Neuron (in vitro differentiated cells): ENCODE measurements around the gene DMRT2.

ENCODE experiments used
- H2AFZ ChIP-seq: one replicate; pipeline ENCODE4 v1.6.1; 2013; ENCODE audit warnings: low read depth, mild to moderate bottlenecking, inconsistent platforms, low read length, moderate library complexity
- H3K27me3 ChIP-seq: one replicate; pipeline ENCODE4 v1.6.1; 2013; ENCODE audit warnings: low read length; ENCODE audit not compliant: insufficient read depth
- H3K36me3 ChIP-seq: one replicate; pipeline ENCODE4 v1.6.1; 2013; ENCODE audit warnings: low read length; ENCODE audit not compliant: insufficient read depth
- H3K4me1 ChIP-seq: one replicate; pipeline ENCODE4 v1.6.1; 2013; ENCODE audit warnings: low read length; ENCODE audit not compliant: insufficient read depth
- H3K4me3 ChIP-seq: 2 replicates; pipeline ENCODE4 v1.5.1; 2013; ENCODE audit warnings: mild to moderate bottlenecking, low read length, moderate library complexity
- H3K9me3 ChIP-seq: one replicate; pipeline ENCODE4 v1.6.1; 2013; ENCODE audit warnings: low read length

The DMRT2 gene

DNA sequence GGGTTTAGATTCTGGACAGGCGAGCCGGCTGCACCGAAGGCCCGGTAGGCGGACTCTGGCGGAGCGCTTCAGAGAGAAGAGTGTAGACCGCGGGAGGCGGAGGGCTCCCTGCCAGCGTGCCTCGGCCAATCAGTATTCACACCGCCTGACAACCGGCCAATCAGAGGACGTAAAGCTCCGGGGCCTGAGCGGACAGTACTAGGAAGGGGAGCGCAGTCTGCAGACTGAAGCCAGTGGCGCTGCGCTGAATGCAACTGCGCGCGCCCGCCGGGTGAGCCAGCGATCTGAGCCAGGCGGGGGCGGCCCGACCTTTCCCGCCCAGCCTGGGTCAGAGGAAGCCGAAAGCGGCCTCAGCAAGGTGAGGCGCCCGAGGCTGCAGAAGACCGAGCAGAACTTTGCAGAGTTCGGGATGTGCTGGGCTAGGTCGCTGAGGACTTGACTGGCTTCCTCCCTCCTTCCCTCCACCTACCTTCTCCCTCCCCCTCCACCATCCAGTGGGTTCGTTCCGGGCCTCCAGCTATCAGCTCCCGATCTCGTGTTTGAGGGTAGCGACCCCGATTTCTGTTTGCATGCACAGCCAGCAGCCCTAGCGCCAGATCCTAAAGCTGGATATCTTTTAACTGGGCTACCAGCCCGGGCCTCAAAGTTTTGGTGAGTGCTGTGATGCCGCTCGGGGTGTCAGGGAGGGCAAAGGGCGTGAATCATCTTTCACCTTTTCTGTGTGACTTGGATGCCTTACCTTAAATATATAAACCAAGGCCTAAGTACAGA lies at the start of gene DMRT2:
TSS of gene DMRT2 (plus strand) at position 233 of the 771 bp plus-strand sequence. CDS start 1,257 bp downstream, outside the sequence.
- no peak within 1 kb of the TSS for H2AFZ ChIP-seq
- peak within 1 kb of the TSS; percentile 25 for H3K4me3 ChIP-seq
- H3K4me1 ChIP-seq = peaks cover 3% of the 10 kb centered on the region
- H3K9me3 ChIP-seq = peaks cover 13% of the 10 kb centered on the region
- H3K36me3 ChIP-seq = no peaks in the 10 kb centered on the region
- H3K27me3 ChIP-seq = peaks cover 91% of the 10 kb centered on the region

DNA sequence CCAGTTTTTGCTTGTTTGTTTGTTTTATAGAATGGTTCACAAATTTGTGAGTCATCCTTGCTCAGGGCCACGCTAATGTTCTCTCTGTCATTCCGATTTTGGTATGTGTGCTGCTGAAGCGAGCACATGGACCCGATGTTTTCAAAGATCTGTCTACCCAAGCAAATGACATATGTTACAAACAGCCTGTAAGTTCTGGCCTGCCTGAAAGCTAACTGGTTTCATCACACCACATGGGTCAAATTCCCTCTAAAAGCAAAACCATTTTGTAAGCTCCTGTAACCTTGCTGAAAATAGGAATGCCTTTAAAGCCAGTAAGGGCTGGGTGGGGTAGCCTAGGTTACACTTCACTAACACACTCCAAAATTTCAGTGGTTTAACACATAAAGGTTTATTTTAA lies 48.3 kb upstream of the DMRT2 start:
- Histone ChIP-seq H3K4me1 (no peaks in the 10 kb centered on the region), H3K27me3 (no peaks in the 10 kb centered on the region), H3K9me3 (no peaks in the 10 kb centered on the region), H3K36me3 (no peaks in the 10 kb centered on the region), H3K4me3 (no peak overlapping the region), H2AFZ (no peak overlapping the region)

DNA sequence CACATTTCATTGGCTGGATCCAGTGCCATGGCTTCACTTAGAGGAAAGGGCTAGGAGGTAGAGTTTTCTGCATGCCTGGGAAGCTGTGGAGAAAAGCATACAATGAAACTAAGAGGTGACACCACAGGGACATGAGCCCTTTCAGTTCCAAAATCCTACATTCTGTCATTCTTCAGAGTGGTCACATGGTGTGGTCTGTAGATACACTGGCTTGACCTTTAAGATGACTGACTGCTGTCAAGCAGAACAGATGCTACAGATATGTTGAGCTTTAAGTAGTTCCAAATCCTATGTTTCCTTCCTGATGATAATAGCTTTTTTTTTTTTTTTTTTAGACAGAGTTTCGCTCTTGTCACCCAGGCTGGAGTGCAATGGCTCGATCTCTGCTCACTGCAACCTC lies 47.5 kb upstream of the DMRT2 start:
- H3K4me1 ChIP-seq = no peaks in the 10 kb centered on the region
- no peak overlapping the region for H3K4me3 ChIP-seq
- no peaks in the 10 kb centered on the region for H3K36me3 ChIP-seq
- H3K27me3 ChIP-seq = no peaks in the 10 kb centered on the region
- no peaks in the 10 kb centered on the region for H3K9me3 ChIP-seq
- no peak overlapping the region for H2AFZ ChIP-seq

DNA sequence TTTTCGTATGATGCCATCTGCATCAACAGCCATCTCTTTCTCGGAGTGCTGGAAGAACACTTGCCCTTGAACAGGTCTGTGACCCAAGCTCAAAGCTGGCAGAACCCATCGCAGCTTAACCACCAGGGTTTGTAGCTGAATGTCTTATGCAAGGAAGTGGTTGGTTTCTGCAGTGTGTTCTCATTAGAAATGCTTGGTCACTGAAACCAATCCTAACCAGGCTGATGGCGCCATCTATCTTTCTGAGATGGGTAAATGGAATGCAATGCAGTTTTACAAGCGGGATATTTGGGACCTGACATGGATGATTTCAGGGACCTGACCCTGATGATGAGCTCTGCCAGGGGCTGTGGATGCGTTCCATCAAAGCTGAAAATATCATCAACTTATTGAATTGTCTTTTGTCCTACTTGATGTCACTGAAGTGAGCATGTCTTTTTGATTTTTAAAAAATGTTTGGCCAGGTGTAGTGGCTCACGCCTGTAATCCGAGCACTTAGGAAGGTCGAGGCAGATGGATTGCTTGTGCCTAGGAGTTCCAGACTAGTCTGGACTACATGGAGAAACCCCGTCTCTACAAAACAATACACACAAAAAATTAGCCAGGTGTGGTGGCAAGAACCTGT lies 45.0 kb upstream of the DMRT2 start:
- Histone ChIP-seq H2AFZ (no peak overlapping the region), H3K36me3 (no peaks in the 10 kb centered on the region), H3K9me3 (no peaks in the 10 kb centered on the region)

DNA sequence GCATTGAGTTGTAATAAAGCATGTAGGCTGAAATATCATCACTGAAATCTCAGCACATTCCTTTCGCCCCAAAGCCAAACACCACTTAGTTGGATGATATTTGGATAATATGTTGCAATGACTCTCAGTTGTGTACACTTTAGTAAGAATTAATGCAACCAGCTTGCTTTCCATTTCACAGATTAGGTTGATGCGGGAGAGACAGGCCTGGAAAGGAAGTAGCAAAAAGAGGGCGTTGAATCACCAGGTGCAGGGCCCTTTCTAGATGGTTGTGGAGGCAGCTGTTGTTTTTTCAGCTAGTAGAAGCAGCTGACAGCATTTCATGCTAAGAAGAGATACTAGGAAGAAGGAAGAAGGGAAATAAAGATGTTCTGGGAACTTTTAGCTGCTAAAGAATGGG lies 42.8 kb upstream of the DMRT2 start:
- no peak overlapping the region for H3K4me3 ChIP-seq
- H3K27me3 ChIP-seq = no peaks in the 10 kb centered on the region
- H3K9me3 ChIP-seq = no peaks in the 10 kb centered on the region
- H2AFZ ChIP-seq = no peak overlapping the region
- no peaks in the 10 kb centered on the region for H3K4me1 ChIP-seq
- no peaks in the 10 kb centered on the region for H3K36me3 ChIP-seq

More for the DNA sequence above, 45.0 kb upstream of the DMRT2 start:
- Histone ChIP-seq H3K27me3 (no peaks in the 10 kb centered on the region), H3K4me3 (no peak overlapping the region), H3K4me1 (no peaks in the 10 kb centered on the region)

DNA sequence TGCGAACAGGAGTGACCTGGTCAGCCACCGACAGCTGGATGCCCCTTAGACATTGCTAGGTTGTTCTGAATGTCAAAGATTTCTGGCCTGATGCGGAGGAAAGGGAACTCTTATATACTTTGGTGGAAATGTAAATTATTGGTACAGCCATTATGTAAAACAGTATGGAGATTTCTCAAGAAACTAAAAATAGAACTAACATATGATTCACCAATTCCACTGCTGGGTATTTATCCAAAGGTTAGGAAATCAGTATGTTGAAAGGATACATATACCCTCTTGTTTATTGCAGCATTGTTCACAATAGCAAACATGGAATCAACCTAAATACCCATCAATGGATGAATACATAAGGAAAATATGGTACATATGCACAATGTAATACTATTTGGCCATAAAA lies 41.9 kb upstream of the DMRT2 start:
- Histone ChIP-seq H2AFZ (no peak overlapping the region), H3K9me3 (no peaks in the 10 kb centered on the region), H3K4me1 (no peaks in the 10 kb centered on the region), H3K27me3 (no peaks in the 10 kb centered on the region), H3K4me3 (no peak overlapping the region), H3K36me3 (no peaks in the 10 kb centered on the region)

DNA sequence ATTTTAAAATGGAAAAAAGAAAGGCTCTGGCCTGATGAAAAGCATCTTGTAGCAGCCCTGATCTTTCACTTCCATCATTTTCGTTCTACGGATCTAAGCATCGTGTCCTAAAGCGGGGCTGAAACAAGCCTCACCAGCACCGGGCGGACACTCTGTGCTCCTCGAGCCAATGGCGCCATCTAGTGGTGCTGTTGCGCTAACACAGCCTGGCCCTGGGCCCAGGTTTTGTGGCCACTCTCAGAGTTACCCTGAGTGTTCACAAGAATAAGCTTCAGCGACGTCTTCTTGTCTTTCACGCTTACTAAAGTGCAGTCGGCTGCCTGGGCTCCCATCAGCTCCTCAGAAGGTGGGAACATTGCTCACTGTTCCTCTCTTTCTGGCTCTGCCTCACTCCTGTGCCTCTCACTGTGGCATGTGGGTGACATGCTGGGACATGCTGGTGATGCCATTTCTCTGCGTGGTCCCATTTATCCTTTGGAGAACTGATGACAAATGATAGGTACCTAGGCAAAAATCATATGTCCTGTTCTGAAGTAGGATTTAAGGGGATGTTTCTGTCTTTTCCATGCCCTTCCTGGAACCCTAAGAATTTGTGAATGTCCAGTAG lies 41.0 kb upstream of the DMRT2 start:
- Histone ChIP-seq H3K27me3 (no peaks in the 10 kb centered on the region), H3K4me3 (no peak overlapping the region), H3K9me3 (no peaks in the 10 kb centered on the region), H2AFZ (no peak overlapping the region), H3K4me1 (no peaks in the 10 kb centered on the region), H3K36me3 (no peaks in the 10 kb centered on the region)

DNA sequence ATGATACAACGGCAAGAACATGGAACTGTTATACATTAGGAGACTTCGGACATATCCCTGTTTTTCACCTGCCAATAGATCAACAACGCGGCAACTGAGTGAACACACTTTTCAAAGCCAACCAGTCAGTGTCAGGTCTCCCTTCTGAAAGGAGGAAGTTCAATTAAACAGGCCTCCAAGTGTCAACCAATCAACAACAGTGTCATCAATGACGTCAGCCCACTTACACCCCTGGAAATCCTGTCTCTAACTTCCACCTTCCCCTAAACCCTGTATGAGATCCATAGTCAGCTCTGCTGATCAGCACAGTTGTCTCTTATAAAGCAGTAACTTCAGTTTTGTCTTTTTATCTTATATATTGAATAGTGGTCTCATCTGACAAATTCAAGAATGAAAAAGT lies 37.1 kb upstream of the DMRT2 start:
- no peaks in the 10 kb centered on the region for H3K9me3 ChIP-seq
- no peak overlapping the region for H2AFZ ChIP-seq
- H3K4me3 ChIP-seq = no peak overlapping the region
- no peaks in the 10 kb centered on the region for H3K27me3 ChIP-seq
- no peaks in the 10 kb centered on the region for H3K36me3 ChIP-seq
- H3K4me1 ChIP-seq = no peaks in the 10 kb centered on the region

DNA sequence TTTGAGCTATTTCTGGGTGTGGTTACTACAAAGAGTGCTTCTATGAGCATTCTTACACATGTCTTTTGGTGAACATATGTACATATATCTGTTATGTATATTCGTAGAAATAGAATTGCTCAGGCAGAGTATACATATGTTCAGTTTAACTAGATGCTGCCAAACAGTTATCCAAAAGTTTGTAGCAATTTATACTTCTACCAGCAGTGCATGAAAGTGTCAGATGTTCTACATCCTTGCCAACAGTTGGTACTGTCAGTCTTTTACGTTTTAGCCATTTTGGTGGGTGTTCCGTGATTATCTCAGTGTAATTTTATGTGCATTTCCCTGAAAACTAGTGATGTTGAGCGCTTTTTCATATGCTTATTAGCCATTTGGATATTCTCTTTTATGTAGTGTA lies 35.9 kb upstream of the DMRT2 start:
- no peak overlapping the region for H3K4me3 ChIP-seq
- no peaks in the 10 kb centered on the region for H3K36me3 ChIP-seq
- no peaks in the 10 kb centered on the region for H3K9me3 ChIP-seq
- no peaks in the 10 kb centered on the region for H3K4me1 ChIP-seq
- H3K27me3 ChIP-seq = no peaks in the 10 kb centered on the region
- H2AFZ ChIP-seq = no peak overlapping the region

DNA sequence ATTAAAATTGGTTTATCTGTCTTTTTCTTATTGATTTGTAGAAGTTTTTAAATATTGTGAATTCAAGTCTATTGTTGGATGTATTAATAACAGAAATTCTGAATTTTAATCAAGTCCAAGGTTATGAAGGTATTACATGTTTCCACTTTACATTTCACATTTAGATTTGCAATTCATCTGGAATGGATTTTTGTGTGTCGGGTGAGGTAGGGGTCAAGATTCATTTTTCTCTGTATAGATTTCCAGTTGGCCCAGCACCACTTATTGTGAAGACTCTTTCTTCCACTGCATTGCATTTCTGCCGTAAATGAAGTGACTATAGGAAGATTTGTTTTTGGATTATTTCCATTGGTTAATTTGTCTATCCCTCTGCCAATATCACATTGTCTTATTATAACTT lies 35.5 kb upstream of the DMRT2 start:
- no peaks in the 10 kb centered on the region for H3K4me1 ChIP-seq
- no peaks in the 10 kb centered on the region for H3K27me3 ChIP-seq
- no peaks in the 10 kb centered on the region for H3K36me3 ChIP-seq
- no peak overlapping the region for H3K4me3 ChIP-seq
- no peaks in the 10 kb centered on the region for H3K9me3 ChIP-seq
- no peak overlapping the region for H2AFZ ChIP-seq

DNA sequence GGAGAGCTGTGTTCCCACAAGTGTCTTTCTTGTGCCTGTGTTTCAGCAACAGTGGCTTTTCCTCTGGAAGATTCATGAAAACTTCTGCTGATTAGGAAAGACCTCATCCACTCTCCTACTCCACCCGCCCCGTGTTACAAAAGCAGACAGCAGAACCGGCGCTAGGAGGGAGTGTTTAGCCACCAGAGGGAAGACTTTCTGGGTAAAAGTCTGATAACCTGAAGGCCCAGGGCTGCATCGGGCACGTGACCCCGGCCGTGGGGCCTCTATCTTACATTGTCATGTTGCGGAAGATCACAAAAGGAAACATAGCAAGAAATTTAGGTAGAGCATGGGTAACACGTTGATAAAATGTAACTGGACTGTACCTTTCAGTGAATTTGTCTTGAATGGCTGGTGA lies 32.0 kb upstream of the DMRT2 start:
- no peaks in the 10 kb centered on the region for H3K36me3 ChIP-seq
- no peak overlapping the region for H2AFZ ChIP-seq
- H3K4me1 ChIP-seq = no peaks in the 10 kb centered on the region
- H3K4me3 ChIP-seq = no peak overlapping the region
- no peaks in the 10 kb centered on the region for H3K27me3 ChIP-seq
- no peaks in the 10 kb centered on the region for H3K9me3 ChIP-seq

DNA sequence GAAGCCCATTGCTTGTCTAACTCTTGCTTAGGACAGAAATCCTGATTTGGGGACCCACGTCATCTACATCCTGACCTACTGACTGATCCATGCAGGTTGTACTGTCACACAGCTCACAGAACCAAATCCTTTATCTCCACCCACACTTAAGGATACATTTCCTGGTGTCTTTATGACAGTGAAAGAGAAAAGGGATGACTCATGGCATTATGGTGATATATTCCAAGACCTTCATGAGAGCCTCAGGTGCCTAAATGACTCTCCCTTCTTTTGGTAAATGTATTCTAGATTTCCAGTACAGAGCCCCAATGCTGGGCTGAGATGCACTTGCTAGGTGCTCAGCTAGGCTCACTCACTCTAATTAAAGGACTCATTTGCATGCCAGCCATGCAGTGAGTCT lies 26.0 kb upstream of the DMRT2 start:
- no peaks in the 10 kb centered on the region for H3K9me3 ChIP-seq
- H3K36me3 ChIP-seq = no peaks in the 10 kb centered on the region
- no peaks in the 10 kb centered on the region for H3K4me1 ChIP-seq
- no peak overlapping the region for H3K4me3 ChIP-seq
- no peak overlapping the region for H2AFZ ChIP-seq
- no peaks in the 10 kb centered on the region for H3K27me3 ChIP-seq

DNA sequence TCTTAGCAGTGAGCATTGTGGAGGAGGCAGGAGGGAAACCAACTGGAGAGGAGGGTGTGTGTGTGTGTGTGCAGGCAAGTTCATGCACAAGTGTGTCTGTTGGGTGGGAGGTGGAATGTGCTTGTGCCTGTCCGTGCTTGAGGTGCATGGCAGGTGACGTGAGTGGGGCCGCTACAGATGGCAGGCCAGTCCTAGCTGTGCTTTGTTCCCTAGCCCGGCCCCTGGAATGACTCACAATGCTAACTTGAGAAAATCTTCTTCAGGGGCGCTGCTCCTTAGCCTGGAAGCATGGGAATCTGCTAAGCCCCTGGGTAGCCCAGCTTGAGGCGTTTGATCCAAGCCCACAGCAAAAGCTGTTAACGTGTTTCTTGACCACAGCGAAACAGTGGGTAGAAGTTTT lies 25.0 kb upstream of the DMRT2 start:
- no peak overlapping the region for H3K4me3 ChIP-seq
- H2AFZ ChIP-seq = no peak overlapping the region
- no peaks in the 10 kb centered on the region for H3K9me3 ChIP-seq
- H3K4me1 ChIP-seq = no peaks in the 10 kb centered on the region
- no peaks in the 10 kb centered on the region for H3K27me3 ChIP-seq
- H3K36me3 ChIP-seq = no peaks in the 10 kb centered on the region
